Activated CD4-positive, alpha-beta T cell treated with anti-CD3 and anti-CD28 coated beads for 4 hours (primary cell): ENCODE results near the gene ANKMY1.

Source experiments
- DNase-seq, 2 donors: peaks; one replicate each; pipeline ENCODE4 v3.0.0-alpha.2; 2020

Gene ANKMY1

GRCh38 chr2:240578488-240578887, 20.7 kb upstream of the ANKMY1 start:
- no peak for DNase-seq

- no peak for DNase-seq
Measured at GRCh38 chr2:240578110-240578450, 20.3 kb upstream of the ANKMY1 start.

DNA sequence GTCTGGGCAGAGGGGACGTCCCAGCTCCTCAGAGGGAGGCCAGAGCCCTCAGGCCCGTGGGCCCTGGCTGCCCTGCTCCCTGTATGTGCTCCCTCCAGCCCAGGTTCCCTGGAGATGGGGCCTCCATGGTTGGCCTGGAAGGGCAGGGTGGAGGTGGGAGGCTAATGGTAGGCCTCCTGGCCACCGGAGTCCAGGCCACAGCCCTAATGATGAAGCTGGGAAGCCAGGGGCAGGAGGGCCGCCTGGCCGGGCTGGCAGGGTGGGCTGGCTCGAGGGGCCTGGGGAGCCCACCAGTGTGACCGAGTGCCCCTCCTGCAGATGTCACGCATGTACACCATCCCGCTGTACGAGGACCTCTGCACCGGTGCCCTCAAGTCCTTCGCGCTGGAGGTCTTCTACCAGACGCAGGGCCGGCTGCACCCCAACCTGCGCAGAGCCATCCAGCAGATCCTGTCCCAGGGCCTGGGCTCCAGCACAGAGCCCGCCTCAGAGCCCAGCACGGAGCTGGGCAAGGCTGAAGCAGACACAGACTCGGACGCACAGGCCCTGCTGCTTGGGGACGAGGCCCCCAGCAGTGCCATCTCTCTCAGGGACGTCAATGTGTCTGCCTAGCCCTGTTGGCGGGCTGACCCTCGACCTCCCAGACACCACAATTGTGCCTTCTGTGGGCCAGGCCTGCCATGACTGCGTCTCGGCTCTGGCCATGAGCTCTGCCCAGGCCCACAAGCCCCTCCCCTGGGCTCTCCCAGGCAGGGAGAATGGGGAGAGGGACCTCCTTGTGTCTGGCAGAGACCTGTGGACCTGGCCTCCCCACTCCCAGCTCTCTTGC, 19.7 kb upstream of the ANKMY1 start:
- DNase-seq = no peak

GRCh38 chr2:240576436-240577205, 18.8 kb upstream of the ANKMY1 start:
- DNase-seq = no peak

DNA sequence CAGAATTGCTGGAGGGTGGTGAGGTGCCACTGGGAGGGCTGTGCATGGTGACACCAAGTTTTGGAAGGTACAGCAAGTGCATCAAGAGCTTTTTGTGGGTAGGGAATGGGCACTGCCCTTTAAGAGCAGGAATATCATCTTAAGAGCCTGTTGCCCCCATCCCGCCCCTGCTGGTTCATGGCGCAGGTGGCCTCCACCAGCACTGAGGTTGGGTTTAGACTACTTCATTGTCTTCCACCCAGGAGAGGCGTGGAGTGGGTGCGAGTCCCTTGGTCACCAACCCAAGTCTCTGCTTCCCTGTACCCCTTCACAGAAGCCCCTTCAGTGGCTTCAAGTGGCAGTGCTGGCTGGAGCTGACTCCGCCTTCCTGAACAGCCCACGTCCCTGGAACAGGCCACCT, 18.2 kb upstream of the ANKMY1 start:
- DNase-seq = no peak

DNA sequence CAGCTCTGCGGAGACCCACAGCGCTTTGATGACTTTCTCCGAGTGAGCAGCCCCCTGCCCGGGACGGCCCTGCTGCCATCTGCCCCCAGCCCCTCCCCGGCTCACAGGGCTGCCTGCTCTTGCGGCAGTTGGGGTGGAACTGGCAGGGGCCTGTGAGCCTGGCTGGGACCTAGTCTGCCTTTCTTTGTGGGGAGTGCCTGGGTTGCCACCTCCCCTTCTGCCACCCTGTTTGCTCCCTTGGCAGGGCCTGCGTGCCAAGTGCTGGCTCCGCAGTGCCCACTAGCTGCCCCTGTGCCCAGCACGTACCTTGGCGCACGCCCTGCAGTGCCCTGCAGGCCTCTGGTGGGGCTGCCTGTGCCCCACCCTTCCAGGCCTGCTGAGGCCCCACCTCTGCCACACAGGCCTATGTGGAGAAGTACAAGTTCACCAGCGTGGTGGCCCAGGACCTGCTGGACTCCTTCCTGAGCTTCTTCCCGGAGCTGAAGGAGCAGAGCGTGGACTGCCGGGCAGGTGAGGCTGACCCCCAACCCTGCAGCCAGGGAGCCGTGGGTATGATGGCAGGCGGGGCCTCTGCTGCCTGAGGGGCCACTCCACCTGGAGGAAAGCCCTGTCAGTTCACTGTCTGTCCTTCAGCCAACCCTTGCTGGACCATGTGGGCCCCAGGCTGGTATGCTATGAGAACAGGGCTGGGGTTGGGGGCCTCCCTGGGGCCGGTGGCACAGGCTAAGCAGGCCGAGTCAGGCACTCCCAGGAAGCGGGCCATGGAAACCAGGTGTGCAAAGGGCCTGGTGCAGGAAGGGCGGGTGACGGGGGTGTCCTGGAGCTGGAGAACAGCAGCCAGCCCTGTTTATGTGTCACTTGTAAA, 17.5 kb upstream of the ANKMY1 start:
- DNase-seq = no peak

- DNase-seq = no peak
Measured at GRCh38 chr2:240574386-240575100, 16.8 kb upstream of the ANKMY1 start.

DNA sequence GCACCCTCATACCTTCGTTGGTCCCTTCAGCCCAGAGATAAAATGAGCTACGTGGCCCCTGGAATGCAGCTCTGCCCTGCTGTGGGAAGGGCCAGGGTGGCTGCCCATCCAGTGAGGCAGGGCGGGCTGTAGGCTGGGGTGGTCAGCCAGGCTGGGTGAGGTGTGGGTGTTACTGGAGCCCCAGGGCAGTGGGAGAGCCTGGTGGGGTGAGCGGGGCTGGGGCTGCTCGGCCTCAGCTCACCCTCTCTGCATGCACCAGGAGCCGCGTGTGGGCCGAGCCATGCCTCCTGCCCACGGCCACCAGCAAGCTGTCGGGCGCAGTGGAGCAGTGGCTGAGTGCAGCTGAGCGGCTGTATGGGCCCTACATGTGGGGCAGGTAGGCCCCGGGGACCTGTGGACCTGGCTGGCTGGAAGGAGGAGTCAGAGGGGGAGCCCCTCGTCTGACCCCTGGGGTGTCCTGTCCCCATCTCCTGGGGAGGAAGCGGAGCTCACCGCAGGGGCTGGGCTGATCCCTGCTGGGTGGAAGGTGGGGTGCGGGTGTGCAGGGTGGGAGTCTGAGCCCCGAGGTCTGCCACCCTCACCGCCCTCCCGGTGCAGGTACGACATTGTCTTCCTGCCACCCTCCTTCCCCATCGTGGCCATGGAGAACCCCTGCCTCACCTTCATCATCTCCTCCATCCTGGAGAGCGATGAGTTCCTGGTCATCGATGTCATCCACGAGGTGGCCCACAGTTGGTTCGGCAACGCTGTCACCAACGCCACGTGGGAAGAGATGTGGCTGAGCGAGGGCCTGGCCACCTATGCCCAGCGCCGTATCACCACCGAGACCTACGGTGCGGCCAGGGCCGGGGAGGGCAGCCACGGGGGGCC, 16.0 kb upstream of the ANKMY1 start:
- no peak for DNase-seq

- DNase-seq = no peak
Measured at GRCh38 chr2:240573071-240573515, 15.3 kb upstream of the ANKMY1 start.

GRCh38 chr2:240572141-240573031, 14.6 kb upstream of the ANKMY1 start:
- no peak for DNase-seq

GRCh38 chr2:240571314-240571973, 13.7 kb upstream of the ANKMY1 start:
- no peak for DNase-seq

DNA sequence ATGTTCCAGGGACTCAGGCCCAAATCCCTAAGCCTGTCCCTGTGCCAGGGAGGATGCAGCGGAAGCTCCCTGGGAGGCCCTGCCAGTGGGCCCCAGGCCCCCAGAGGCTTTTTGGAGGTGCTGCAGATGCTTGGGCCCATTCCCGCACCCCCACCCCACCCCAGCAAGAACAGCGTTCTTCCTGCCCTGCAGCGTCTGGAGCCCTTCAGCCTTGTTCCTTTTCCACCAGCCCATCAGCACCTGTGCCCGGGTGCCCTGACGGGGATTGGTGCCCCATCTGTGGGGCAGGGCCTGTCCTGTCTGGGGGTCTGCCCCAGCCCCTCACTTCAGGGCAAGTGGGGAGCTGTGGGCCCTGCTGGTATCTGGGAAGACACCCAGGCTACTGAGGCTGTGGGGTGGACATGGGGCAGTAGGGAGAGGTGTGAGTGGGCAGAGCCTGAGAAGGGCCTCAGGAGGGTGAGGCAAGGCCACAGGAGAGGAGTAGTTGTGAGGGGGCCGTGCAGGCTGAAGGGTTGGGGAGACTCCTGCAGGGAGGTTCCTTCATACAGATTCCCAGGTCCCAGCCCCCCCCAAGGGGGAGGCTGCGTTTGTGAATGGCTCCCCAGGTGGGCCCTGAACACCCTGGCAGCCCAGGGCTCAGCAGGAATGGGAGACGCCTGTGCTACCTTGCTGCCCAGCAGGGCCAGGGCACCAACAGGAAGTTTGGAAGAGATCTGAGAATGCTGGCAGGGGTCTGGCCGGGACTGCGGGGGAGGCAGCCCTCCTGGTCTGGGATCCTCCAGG, 12.9 kb upstream of the ANKMY1 start:
- no peak for DNase-seq

GRCh38 chr2:240569998-240570530, 12.3 kb upstream of the ANKMY1 start:
- DNase-seq = no peak

- DNase-seq = no peak
Measured at GRCh38 chr2:240569523-240569997, 11.8 kb upstream of the ANKMY1 start.

- peak; percentile 54 to 59 for DNase-seq
Measured at GRCh38 chr2:240568678-240569522, 11.1 kb upstream of the ANKMY1 start.

DNA sequence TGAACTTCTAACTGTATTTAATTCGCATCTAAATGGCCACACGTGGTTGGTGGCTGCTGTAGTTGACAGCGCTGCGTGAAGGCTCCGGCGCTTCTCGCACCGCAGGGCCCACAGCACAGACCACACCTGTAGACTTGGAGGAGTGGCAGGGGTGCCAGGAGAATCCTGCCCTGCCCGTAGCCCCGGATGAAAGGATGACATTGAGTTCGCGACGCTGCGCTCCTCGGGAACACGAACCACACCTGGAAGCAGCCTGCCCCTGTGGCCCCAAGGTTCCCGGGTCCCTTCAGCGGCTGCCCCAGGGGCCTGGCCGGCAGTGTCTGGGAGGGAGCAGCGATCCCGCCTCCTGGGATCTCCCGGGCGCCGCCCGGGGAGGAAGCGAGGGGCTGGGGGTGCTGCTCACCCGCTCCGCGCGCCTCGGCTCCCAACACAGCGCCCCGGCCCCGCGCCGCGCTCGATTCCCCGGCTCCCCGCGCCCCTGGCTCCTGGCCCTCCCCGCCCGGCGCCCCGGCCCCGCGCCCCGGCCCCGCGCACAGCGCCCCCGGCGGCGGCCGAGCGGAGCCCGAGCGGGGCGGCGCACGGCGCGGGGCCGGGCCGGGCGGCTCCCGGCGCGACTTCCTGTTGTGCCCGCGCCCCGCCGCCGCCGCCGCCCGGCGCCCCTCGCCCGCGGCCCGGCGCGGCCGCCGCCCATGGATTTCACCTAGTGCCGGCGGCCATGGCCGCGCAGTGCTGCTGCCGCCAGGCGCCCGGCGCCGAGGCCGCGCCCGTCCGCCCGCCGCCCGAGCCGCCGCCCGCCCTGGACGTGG, 10.3 kb upstream of the ANKMY1 start, which contains the start of gene RNPEPL1:
Gene RNPEPL1 (plus strand): TSS at position 613 of the 806 bp plus-strand sequence. CDS start 103 bp downstream, at position 716.
- DNase-seq = peak; percentile 42 to 49
